Neural cell (in vitro differentiated cells): Measurements from ENCODE around the gene ZNF334. TPM values are rescaled to one million over a fixed set of nuclear protein-coding genes. Genes with fewer than 3 reads are reported as not detected.

Source experiments
- H2AFZ ChIP-seq: fragments of 200-600, 300-800 bp; sonication (generic), shearing (Covaris generic); 2 replicates; pipeline ENCODE4 v1.6.0; 2014; ENCODE audit warnings: low read depth, mild to moderate bottlenecking, antibody characterized with exemption, low read length, moderate library complexity
- H3F3A ChIP-seq: fragments of 200-600 bp; shearing (Covaris generic); 2 replicates; pipeline ENCODE4 v1.6.1; 2016; ENCODE audit warnings: mild to moderate bottlenecking, moderate library complexity, mixed read lengths, antibody characterized with exemption, low read length; ENCODE audit not compliant: insufficient read depth, poor library complexity, severe bottlenecking
- H3K27ac ChIP-seq: fragments of 200-600, 300-800 bp; sonication (generic), shearing (Covaris generic); 2 replicates; pipeline ENCODE4 v1.5.1; 2014; ENCODE audit warnings: mild to moderate bottlenecking, low read length, moderate library complexity
- H3K27me3 ChIP-seq: fragments of 300-800, 200-600 bp; sonication (generic), shearing (Covaris generic); 2 replicates; pipeline ENCODE4 v1.6.0; 2014; ENCODE audit warnings: mild to moderate bottlenecking, low read depth, low read length, moderate library complexity; ENCODE audit not compliant: insufficient read depth
- H3K36me3 ChIP-seq: fragments of 300-800, 200-600 bp; sonication (generic), shearing (Covaris generic); 2 replicates; pipeline ENCODE4 v1.5.1; 2014; ENCODE audit warnings: mild to moderate bottlenecking, antibody characterized with exemption, low read length, moderate library complexity; ENCODE audit not compliant: insufficient read depth
- H3K4me2 ChIP-seq: fragments of 300-800, 200-600 bp; sonication (generic), shearing (Covaris generic); 2 replicates; pipeline ENCODE4 v1.6.0; 2014; ENCODE audit warnings: mild to moderate bottlenecking, low read length
- H3K4me3 ChIP-seq: fragments of 300-800, 200-600 bp; sonication (generic), shearing (Covaris generic); 2 replicates; pipeline ENCODE4 v1.5.1; 2014; ENCODE audit warnings: mild to moderate bottlenecking, low read length, moderate library complexity
- H3K79me2 ChIP-seq: fragments of 200-600 bp; shearing (Covaris generic); replicated peaks from 2 replicates; pipeline ENCODE4 v1.6.0; 2014; ENCODE audit warnings: mild to moderate bottlenecking, low read length, moderate library complexity; ENCODE audit not compliant: insufficient read depth
- H3K9ac ChIP-seq: fragments of 300-800, 200-600 bp; sonication (generic), shearing (Covaris generic); 2 replicates; pipeline ENCODE4 v1.6.1; 2016; ENCODE audit warnings: mild to moderate bottlenecking, low read length, mixed read lengths
- H3K9me2 ChIP-seq: fragments of 200-600 bp; shearing (Covaris generic); 2 replicates; pipeline ENCODE4 v1.6.1; 2016; ENCODE audit warnings: mild to moderate bottlenecking, low read length, mixed read lengths; ENCODE audit not compliant: insufficient read depth
- H3K9me3 ChIP-seq: fragments of 200-600, 300-800 bp; sonication (generic), shearing (Covaris generic); 2 replicates; pipeline ENCODE4 v1.6.1; 2016; ENCODE audit warnings: mild to moderate bottlenecking, mixed run types, low read length, moderate library complexity, mixed read lengths
- H4K20me1 ChIP-seq: fragments of 200-600 bp; shearing (Covaris generic); 2 replicates; pipeline ENCODE4 v1.6.1; 2016; ENCODE audit warnings: mild to moderate bottlenecking, mixed run types; ENCODE audit not compliant: insufficient read depth
- EP300 ChIP-seq: fragments of 450-650 bp; conservative IDR thresholded peaks from 2 replicates; pipeline ENCODE4 v1.6.1; 2014; ENCODE audit warnings: antibody characterized with exemption, mild to moderate bottlenecking, moderate library complexity; ENCODE audit not compliant: poor library complexity, severe bottlenecking
- EZH2 ChIP-seq: fragments of 200-600, 300-800 bp; shearing (Covaris generic), sonication (generic); IDR thresholded peaks from 2 replicates; pipeline ENCODE4 v1.6.1; 2014; ENCODE audit warnings: antibody characterized with exemption, low read length, borderline replicate concordance, mild to moderate bottlenecking; ENCODE audit not compliant: insufficient read depth, poor library complexity, severe bottlenecking
- MXI1 ChIP-seq: fragments of 450-650 bp; conservative IDR thresholded peaks from 2 replicates; pipeline ENCODE4 v1.6.1; 2014; ENCODE audit warnings: antibody characterized with exemption, mild to moderate bottlenecking; ENCODE audit not compliant: poor library complexity, severe bottlenecking
- POLR2AphosphoS5 ChIP-seq: IDR thresholded peaks from 2 replicates; pipeline ENCODE4 v1.6.1; 2012
- RAD21 ChIP-seq: fragments of 450-650 bp; conservative IDR thresholded peaks from 2 replicates; pipeline ENCODE4 v1.6.1; 2014; ENCODE audit warnings: antibody characterized with exemption, mild to moderate bottlenecking, moderate library complexity
- SMC3 ChIP-seq: fragments of 450-650 bp; conservative IDR thresholded peaks from 2 replicates; pipeline ENCODE4 v1.6.1; 2014; ENCODE audit warnings: antibody characterized with exemption, mild to moderate bottlenecking, moderate library complexity; ENCODE audit not compliant: poor library complexity
- TAF1 ChIP-seq: IDR thresholded peaks from 2 replicates; pipeline ENCODE4 v1.6.1; 2012; ENCODE audit warnings: low read depth
- polyA plus RNA-seq: library from polyadenylated mRNA; depleted of rRNA; stranded (reverse); fragments of >200 nt; gene quantifications from 2 replicates; pipeline ENCODE4 v1.2.3, GENCODE V29; 2014
- TF ChIP-seq, protein P1 (sequence below): fragments of 450-650 bp; IDR thresholded peaks from 2 replicates; pipeline ENCODE4 v1.5.1; 2014; ENCODE audit warnings: antibody characterized with exemption, mild to moderate bottlenecking, moderate library complexity; ENCODE audit not compliant: poor library complexity, severe bottlenecking
- TF ChIP-seq, protein P2 (sequence below): IDR thresholded peaks from 2 replicates; pipeline ENCODE4 v1.6.1; 2012; ENCODE audit warnings: borderline replicate concordance

The ZNF334 gene
- polyA plus RNA-seq, 1 donor from 2014 or later: 41.5 TPM

DNA sequence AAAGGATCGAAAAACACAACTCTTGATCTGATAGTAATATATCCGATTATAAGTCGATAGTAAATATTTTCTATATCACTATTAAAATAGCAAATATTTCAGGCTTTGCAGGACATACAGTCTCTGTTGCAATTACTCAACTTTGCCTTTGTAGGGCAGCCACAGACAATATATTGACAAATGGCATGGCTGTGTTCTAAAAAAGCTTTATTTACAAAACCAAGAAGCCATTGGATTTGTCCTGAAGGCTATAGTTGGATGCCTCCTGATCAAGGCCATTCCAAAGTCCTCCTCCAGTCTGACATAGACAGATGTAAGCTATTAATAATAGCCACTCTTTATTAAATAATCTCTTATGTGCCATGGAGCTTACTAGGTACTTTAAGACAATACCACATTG lies 31.2 kb upstream of the ZNF334 start:
- no peak overlapping the region for H3K27ac ChIP-seq
- no peaks in the 10 kb centered on the region for H3F3A ChIP-seq

DNA sequence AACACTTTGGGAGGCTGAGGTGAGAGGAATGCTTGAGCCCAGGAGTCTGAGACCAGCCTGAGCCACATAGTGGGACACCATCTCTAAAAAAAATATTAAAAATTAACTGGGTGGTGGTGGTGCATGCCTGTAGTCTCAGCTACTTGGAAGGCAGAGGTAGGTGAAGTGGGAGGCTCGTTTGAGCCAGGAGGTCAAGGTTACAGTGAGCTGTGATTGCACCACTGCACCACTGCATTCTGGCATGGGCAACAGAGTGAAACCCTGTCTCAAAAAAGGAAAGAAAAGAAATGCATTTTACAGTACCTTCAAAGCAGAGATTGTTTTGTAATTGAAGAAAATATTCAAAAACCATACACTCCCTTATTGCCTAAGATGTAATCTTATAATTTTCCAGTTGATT lies 30.6 kb upstream of the ZNF334 start:
- Histone ChIP-seq H3K27me3 (no peaks in the 10 kb centered on the region), H3K9ac (no peak overlapping the region), H3K4me3 (no peak overlapping the region), H3K36me3 (no peaks in the 10 kb centered on the region), H3K27ac (no peak overlapping the region), H3K4me2 (no peak overlapping the region), H4K20me1 (no peaks in the 10 kb centered on the region), H2AFZ (no peak overlapping the region), H3K9me2 (no peaks in the 10 kb centered on the region), H3K79me2 (no peaks in the 10 kb centered on the region), H3K9me3 (no peaks in the 10 kb centered on the region), H3F3A (no peaks in the 10 kb centered on the region)
- TF ChIP-seq RAD21 (no peak), POLR2AphosphoS5 (no peak), TAF1 (no peak)

More for the DNA sequence above, 31.2 kb upstream of the ZNF334 start:
- H4K20me1 ChIP-seq: no peaks in the 10 kb centered on the region
- no peaks in the 10 kb centered on the region for H3K36me3 ChIP-seq
- no peaks in the 10 kb centered on the region for H3K79me2 ChIP-seq
- no peak for TF ChIP-seq SMC3
- TF ChIP-seq, protein P1, sequence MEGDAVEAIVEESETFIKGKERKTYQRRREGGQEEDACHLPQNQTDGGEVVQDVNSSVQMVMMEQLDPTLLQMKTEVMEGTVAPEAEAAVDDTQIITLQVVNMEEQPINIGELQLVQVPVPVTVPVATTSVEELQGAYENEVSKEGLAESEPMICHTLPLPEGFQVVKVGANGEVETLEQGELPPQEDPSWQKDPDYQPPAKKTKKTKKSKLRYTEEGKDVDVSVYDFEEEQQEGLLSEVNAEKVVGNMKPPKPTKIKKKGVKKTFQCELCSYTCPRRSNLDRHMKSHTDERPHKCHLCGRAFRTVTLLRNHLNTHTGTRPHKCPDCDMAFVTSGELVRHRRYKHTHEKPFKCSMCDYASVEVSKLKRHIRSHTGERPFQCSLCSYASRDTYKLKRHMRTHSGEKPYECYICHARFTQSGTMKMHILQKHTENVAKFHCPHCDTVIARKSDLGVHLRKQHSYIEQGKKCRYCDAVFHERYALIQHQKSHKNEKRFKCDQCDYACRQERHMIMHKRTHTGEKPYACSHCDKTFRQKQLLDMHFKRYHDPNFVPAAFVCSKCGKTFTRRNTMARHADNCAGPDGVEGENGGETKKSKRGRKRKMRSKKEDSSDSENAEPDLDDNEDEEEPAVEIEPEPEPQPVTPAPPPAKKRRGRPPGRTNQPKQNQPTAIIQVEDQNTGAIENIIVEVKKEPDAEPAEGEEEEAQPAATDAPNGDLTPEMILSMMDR: peak; percentile 20
- no peaks in the 10 kb centered on the region for H3K27me3 ChIP-seq
- no peak overlapping the region for H2AFZ ChIP-seq
- H3K9me3 ChIP-seq: no peaks in the 10 kb centered on the region
- no peaks in the 10 kb centered on the region for H3K9me2 ChIP-seq
- H3K9ac ChIP-seq: no peak overlapping the region
- no peak overlapping the region for H3K4me2 ChIP-seq
- H3K4me3 ChIP-seq: no peak overlapping the region

DNA sequence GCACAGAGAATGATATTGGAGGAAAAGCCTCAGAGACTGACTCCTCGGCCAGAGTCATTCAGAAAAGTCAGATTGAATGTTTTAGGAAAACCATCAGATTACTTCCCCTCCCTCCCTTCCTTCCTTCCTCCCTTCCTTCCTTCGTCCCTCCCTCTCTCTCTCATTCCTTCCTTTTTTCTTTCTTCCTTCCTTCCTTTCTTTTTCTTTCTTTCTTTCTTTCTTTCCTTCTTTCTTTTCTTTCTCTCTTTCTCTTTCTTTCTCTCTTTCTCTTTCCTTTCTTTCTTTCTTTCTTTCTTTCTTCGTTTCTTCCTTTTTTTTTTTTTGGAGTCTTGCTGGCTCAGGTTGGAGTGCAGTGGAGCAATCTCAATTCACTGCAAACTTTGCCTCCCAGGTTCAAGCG lies 29.7 kb upstream of the ZNF334 start:
- no peak overlapping the region for H3K27ac ChIP-seq
- no peaks in the 10 kb centered on the region for H3K9me3 ChIP-seq
- H4K20me1 ChIP-seq: no peaks in the 10 kb centered on the region
- H3K9me2 ChIP-seq: no peaks in the 10 kb centered on the region
- no peak overlapping the region for H3K4me3 ChIP-seq
- H2AFZ ChIP-seq: no peak overlapping the region
- H3K9ac ChIP-seq: no peak overlapping the region
- H3F3A ChIP-seq: no peaks in the 10 kb centered on the region
- no peaks in the 10 kb centered on the region for H3K36me3 ChIP-seq
- TF ChIP-seq EZH2 (no peak), EP300 (no peak), SMC3 (no peak), RAD21 (no peak), POLR2AphosphoS5 (no peak), TAF1 (no peak), MXI1 (no peak)
- TF ChIP-seq, protein P1: no peak
- TF ChIP-seq, protein P2, sequence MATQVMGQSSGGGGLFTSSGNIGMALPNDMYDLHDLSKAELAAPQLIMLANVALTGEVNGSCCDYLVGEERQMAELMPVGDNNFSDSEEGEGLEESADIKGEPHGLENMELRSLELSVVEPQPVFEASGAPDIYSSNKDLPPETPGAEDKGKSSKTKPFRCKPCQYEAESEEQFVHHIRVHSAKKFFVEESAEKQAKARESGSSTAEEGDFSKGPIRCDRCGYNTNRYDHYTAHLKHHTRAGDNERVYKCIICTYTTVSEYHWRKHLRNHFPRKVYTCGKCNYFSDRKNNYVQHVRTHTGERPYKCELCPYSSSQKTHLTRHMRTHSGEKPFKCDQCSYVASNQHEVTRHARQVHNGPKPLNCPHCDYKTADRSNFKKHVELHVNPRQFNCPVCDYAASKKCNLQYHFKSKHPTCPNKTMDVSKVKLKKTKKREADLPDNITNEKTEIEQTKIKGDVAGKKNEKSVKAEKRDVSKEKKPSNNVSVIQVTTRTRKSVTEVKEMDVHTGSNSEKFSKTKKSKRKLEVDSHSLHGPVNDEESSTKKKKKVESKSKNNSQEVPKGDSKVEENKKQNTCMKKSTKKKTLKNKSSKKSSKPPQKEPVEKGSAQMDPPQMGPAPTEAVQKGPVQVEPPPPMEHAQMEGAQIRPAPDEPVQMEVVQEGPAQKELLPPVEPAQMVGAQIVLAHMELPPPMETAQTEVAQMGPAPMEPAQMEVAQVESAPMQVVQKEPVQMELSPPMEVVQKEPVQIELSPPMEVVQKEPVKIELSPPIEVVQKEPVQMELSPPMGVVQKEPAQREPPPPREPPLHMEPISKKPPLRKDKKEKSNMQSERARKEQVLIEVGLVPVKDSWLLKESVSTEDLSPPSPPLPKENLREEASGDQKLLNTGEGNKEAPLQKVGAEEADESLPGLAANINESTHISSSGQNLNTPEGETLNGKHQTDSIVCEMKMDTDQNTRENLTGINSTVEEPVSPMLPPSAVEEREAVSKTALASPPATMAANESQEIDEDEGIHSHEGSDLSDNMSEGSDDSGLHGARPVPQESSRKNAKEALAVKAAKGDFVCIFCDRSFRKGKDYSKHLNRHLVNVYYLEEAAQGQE: no peak
- H3K79me2 ChIP-seq: no peaks in the 10 kb centered on the region
- no peaks in the 10 kb centered on the region for H3K27me3 ChIP-seq
- H3K4me2 ChIP-seq: no peak overlapping the region
